Astrocyte (in vitro differentiated cells and primary cell): Measurements from ENCODE around the gene KLK13.

ENCODE experiments used
- EZH2 ChIP-seq: IDR thresholded peaks from 2 replicates; pipeline ENCODE4 v1.6.1; 2012; ENCODE audit warnings: mild to moderate bottlenecking, low read length, inconsistent platforms; ENCODE audit not compliant: insufficient read depth
- TF ChIP-seq, protein P1 (sequence below): IDR thresholded peaks from 2 replicates; pipeline ENCODE4 v1.5.1; 2011; ENCODE audit warnings: low read depth, mild to moderate bottlenecking, inconsistent platforms, low read length, moderate library complexity; ENCODE audit not compliant: insufficient read depth

DNA sequence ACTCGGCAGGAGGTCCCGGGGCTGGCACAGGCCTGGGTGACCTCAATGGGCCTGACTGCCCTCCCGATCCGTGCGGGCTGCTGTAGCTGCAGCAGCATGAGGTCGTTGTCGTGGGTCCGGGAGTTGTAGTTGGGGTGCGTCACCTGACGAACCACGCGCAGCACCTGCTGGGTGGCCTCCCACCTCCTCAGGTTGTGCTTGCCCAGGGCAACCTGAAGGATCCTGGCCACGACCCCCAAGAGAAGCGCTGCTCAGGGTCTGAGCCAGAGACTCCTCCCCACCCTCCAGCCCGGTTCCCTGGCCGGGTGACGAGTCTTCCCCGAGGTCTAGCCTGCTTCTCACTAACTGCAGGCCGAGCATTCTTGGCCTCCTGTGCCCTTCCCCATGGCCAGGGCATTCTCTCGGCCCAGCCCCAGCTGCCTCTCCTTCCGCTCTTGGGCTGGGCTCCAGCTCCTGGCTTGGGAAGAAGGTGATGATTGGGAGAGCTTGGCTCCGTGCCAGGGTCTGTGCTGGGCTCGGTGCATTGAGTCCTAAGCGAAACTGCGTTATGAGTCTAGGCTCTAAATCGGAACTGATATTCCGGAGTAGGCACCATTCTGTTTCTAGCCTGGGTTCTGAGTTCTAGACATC, 14.7 kb upstream of the KLK13 start:
- TF ChIP-seq, protein P1, sequence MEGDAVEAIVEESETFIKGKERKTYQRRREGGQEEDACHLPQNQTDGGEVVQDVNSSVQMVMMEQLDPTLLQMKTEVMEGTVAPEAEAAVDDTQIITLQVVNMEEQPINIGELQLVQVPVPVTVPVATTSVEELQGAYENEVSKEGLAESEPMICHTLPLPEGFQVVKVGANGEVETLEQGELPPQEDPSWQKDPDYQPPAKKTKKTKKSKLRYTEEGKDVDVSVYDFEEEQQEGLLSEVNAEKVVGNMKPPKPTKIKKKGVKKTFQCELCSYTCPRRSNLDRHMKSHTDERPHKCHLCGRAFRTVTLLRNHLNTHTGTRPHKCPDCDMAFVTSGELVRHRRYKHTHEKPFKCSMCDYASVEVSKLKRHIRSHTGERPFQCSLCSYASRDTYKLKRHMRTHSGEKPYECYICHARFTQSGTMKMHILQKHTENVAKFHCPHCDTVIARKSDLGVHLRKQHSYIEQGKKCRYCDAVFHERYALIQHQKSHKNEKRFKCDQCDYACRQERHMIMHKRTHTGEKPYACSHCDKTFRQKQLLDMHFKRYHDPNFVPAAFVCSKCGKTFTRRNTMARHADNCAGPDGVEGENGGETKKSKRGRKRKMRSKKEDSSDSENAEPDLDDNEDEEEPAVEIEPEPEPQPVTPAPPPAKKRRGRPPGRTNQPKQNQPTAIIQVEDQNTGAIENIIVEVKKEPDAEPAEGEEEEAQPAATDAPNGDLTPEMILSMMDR = no peak
- TF ChIP-seq EZH2 = no peak
